ENCODE results near the gene CCNK. TPM values are rescaled to one million over a fixed set of nuclear protein-coding genes. Genes with fewer than 3 reads are reported as not detected.

CCNK gene
- total RNA-seq, 3 donors from 2014 or later, result 23.0 to 29.0 (median 23.9) TPM

DNA sequence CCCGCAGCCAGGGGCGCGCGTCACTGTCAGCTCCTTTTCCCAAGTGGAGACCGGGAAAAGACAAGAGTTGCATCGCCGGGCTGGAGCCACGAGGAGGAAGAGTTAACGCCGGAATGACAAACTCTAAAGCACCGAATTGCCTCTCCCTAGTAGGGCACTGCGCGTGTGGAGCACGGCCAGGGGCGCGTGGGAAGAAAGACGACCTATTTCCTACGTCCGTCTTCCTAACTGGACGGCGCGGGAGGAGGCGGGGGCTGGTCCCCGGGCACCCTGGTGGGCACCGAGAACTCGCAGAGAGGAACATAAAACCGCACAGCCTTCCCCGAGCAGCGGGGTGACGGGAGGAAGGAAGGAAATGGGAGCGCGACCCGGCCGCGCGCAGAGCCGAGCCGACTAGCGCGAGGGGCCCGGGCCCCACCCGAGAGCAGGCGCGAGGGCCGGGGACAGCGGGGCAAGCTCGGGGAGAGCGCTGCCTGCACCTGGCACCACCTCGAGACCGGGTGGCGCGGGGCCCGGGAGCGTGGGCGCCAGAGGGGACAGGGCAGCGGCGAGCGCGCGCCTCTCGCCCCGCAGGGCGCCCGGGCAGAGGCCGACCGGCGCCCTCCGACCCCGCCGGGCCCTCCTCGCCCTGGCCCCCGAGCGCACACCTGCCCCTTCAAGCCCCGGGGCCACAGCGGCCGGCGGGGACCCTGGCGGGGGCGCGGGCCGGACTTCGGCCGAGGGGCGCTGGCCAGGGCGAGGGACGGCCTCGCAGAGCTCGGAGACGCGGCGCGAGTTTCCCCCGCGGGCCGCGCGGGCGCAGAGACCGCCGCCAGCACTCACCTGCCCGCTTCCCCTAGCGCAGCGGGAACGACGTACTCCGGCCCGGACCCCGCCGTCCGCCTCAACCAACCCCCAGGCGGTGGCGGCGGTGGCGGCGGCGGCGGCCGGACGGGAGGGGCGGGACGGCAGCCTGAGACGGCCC is 1.0 kb upstream of the CCNK start, which contains the start of gene SETD3:
Gene SETD3 (minus strand): TSS at position 954 of the 964 bp plus-strand sequence. CDS start 15,054 bp downstream, outside the sequence.
- intact Hi-C loops (cut with DNase I; ENCODE audit: low total_unique reads), result no loop called here
- peak; percentile 49 to 55 for DNase-seq (ENCODE audit: low spot score in 2 of 2)
- TF ChIP-seq POLR2AphosphoS5 (IDR thresholded peaks at IDR 0.05) (peak in 2 of 3 donors; percentile 25 to 44), POLR2A (IDR thresholded peaks at IDR 0.05) (no peak)
- TF ChIP-seq, protein P1, sequence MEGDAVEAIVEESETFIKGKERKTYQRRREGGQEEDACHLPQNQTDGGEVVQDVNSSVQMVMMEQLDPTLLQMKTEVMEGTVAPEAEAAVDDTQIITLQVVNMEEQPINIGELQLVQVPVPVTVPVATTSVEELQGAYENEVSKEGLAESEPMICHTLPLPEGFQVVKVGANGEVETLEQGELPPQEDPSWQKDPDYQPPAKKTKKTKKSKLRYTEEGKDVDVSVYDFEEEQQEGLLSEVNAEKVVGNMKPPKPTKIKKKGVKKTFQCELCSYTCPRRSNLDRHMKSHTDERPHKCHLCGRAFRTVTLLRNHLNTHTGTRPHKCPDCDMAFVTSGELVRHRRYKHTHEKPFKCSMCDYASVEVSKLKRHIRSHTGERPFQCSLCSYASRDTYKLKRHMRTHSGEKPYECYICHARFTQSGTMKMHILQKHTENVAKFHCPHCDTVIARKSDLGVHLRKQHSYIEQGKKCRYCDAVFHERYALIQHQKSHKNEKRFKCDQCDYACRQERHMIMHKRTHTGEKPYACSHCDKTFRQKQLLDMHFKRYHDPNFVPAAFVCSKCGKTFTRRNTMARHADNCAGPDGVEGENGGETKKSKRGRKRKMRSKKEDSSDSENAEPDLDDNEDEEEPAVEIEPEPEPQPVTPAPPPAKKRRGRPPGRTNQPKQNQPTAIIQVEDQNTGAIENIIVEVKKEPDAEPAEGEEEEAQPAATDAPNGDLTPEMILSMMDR (IDR thresholded peaks at IDR 0.05), result peak in 1 of 3 donors; percentile 7
- H3K27me3 ChIP-seq, result no peaks in the 10 kb centered on the region
- no peaks in the 10 kb centered on the region for H3K36me3 ChIP-seq
- no peaks in the 10 kb centered on the region for H3K9me3 ChIP-seq
- peak within 1 kb of the TSS; percentile 69 to 96 (median 83) for H3K4me3 ChIP-seq
- peaks cover 5 to 30% of the 10 kb centered on the region in 2 donors for H3K4me1 ChIP-seq
- H3K27ac ChIP-seq, result peak within 1 kb of the TSS; percentile 96 to 97

DNA sequence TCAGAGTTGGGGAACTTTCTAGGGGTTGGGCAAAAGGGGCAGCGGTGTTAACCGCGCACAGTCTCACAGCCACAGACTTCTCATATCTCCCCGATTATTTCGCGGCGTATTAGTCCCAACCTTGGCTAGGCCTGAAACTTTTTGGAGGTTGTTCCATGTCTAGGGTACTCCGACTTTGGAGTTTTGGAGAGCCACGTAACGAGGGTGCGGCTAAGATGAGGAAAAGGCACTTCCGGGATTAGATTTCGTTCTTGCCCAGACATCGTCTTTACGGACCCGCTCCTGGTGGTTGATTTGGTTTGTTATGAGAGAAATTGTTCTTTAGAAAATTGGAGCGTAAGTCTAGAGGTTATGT is 513 bp downstream of the CCNK start:
- peak overlapping the region; percentile 96 to 97 for H3K27ac ChIP-seq
- DNase-seq (ENCODE audit: low spot score in 2 of 2), result no peak
- no peaks in the 10 kb centered on the region for H3K9me3 ChIP-seq
- H3K4me3 ChIP-seq, result peak overlapping the region; percentile 69 to 96 (median 83)
- no peaks in the 10 kb centered on the region for H3K27me3 ChIP-seq
- intact Hi-C loops (cut with DNase I; ENCODE audit: low total_unique reads), result no loop called here
- no peak for TF ChIP-seq POLR2A (IDR thresholded peaks at IDR 0.05)
- TF ChIP-seq POLR2AphosphoS5 (IDR thresholded peaks at IDR 0.05), result no peak
- TF ChIP-seq, protein P1 (IDR thresholded peaks at IDR 0.05), result peak in 1 of 3 donors; percentile 18
- H3K36me3 ChIP-seq, result no peaks in the 10 kb centered on the region
- H3K4me1 ChIP-seq, result peaks cover 5 to 30% of the 10 kb centered on the region in 2 donors

DNA sequence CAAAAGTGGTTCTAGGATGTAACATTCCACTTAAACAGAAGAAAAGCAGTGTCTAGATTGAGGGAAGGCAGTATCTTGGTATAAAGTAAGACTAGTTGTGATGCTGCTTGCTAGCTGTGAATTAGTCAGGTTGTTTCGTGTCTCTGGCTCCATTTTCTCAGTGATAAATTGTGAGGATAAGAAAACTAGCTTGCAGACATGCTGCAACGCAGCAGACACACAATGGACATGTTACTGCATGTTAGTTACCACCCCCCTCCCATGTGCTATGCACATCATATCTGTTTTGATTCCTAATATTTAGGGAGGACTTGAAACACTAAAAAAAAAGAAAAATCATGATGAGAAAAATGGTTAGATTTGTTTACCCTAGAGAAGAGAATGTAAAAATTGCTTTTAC is 2.9 kb downstream of the CCNK start:
- no peak overlapping the region for H3K27ac ChIP-seq
- H3K9me3 ChIP-seq, result no peaks in the 10 kb centered on the region
- H3K36me3 ChIP-seq, result no peaks in the 10 kb centered on the region
- no peak for DNase-seq (ENCODE audit: low spot score in 2 of 2)
- TF ChIP-seq, protein P1 (IDR thresholded peaks at IDR 0.05), result no peak
- TF ChIP-seq POLR2A (IDR thresholded peaks at IDR 0.05) (no peak), POLR2AphosphoS5 (IDR thresholded peaks at IDR 0.05) (no peak)
- intact Hi-C loops (cut with DNase I; ENCODE audit: low total_unique reads), result no loop called here
- peaks cover 5 to 35% of the 10 kb centered on the region in 2 donors for H3K4me1 ChIP-seq
- H3K27me3 ChIP-seq, result no peaks in the 10 kb centered on the region
- H3K4me3 ChIP-seq, result no peak overlapping the region

DNA sequence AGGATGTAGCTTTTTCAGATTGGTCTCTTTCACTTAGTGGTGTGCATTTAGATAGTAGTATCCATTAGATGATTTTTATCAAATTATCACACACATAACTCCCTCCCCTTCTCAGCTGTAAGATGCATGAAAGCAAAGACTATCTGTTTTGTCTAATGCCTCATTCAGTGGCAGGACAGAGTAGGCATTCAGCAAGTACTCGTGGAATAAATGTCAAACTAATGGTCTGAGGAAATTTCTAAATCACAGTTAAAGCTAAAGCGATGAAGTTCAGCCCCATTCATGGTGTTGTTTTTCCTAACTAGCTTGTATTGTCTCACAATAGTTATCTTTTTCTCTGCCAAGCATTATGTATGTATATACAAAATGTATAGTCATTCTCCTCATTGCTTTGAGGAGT is 16.1 kb downstream of the CCNK start:
- no peaks in the 10 kb centered on the region for H3K9me3 ChIP-seq
- no peak overlapping the region for H3K4me3 ChIP-seq
- no peaks in the 10 kb centered on the region for H3K27me3 ChIP-seq
- no peaks in the 10 kb centered on the region for H3K4me1 ChIP-seq
- DNase-seq (ENCODE audit: low spot score in 2 of 2), result no peak
- H3K36me3 ChIP-seq, result peaks cover 17% of the 10 kb centered on the region
- no peak overlapping the region for H3K27ac ChIP-seq
- TF ChIP-seq POLR2A (IDR thresholded peaks at IDR 0.05) (no peak), POLR2AphosphoS5 (IDR thresholded peaks at IDR 0.05) (no peak)
- TF ChIP-seq, protein P1 (IDR thresholded peaks at IDR 0.05), result no peak
- intact Hi-C loops (cut with DNase I; ENCODE audit: low total_unique reads), result no loop called here

DNA sequence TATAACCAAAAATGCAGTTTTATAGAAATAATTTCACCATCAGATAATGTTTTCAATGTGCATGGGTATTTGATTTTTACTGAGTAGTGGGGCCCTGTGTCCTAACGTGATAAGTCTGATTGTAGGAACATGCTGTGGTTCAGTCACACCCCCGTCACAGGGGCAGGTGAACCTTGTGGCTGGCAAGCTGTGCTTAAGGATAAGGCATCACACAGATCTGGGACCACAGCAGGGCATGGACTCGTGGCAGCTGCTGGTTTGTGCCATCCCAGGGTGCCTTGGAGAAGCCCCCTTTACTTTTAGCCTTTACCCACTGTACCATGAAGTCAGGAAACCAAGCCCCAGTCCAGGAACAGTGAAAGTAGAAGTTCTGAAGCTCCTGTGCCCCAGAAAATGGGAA is 16.7 kb downstream of the CCNK start:
- intact Hi-C loops (cut with DNase I; ENCODE audit: low total_unique reads), result no loop called here
- H3K27me3 ChIP-seq, result no peaks in the 10 kb centered on the region
- H3K9me3 ChIP-seq, result no peaks in the 10 kb centered on the region
- DNase-seq (ENCODE audit: low spot score in 2 of 2), result no peak
- peaks cover 18% of the 10 kb centered on the region for H3K36me3 ChIP-seq
- H3K4me1 ChIP-seq, result no peaks in the 10 kb centered on the region
- TF ChIP-seq POLR2A (IDR thresholded peaks at IDR 0.05), result no peak
- TF ChIP-seq, protein P1 (IDR thresholded peaks at IDR 0.05), result no peak
- no peak for TF ChIP-seq POLR2AphosphoS5 (IDR thresholded peaks at IDR 0.05)
- H3K4me3 ChIP-seq, result no peak overlapping the region
- no peak overlapping the region for H3K27ac ChIP-seq
